ENCODE data around the gene BIN1. TPM values are rescaled to one million over a fixed set of nuclear protein-coding genes. Genes with fewer than 3 reads are reported as not detected.

Gene BIN1
- total RNA-seq, 1 donor from 2014 or later: 131 TPM

DNA sequence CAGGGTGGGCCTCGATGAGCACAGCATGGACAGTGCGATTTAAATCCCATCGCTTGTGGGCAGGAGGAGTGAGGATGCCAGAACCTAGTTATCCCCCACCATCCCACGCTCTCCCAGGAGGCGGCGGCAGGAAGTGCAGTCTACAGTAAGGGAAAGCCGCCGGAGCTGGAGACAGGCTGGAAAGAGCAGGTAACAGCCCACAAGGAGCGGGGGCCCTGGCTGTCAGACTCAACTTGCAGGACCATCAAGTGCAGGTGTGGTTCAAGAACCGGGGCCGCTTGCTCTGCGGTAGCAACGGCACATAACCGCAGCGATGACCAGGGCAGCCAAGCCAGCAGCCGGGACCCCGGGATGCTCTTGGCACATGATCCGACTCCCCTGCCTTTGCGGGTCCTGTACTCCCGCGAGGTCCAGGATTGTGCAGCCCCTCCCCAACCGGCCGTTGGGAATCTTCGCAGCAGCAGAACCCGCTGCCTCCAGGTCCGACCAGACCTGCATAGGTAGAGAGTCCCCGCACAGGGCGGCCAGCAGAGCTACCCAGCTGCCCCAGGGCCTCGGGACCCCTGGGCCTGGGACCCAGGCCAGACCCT, 82.1 kb downstream of the BIN1 start:
- DNase-seq (ENCODE audit: low spot score): peak; percentile 34

DNA sequence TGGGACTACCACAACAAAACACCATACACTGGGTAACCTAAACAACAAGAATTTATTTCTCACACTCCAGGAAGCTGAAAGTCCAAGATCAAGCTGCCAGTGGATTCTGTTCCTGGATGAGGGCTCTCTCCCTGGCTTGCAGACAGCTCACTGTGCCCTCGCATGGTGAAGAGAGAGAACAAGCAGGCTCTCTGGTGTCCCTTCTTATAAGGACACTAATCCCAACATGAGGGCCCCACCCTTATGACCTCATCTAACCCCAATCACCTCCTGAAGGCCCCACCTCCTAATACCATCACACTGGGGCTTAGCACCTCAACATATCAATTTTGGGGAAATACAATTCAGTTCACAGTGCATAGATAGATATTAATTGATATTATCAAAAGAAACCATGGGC, 83.5 kb downstream of the BIN1 start:
- no peak for DNase-seq (ENCODE audit: low spot score)

DNA sequence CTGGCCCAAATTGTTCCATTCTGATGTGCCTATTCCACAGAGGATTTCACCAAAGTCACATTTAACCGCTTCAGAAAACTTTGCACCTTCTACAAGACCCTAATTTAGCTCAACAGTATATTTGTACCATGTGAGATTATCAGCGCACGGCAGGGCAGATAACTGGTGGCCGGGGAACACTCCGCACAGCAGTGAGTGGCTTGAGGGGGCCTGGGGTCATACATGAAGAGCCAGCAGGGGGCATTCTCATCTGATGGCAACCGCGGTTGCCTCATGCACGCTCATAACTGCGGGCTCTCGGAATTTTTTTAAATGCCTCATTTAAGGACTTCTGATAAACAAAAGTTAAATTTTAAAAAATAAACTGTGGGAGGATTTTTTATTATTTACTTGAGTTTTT, 84.1 kb downstream of the BIN1 start:
- DNase-seq (ENCODE audit: low spot score): no peak

DNA sequence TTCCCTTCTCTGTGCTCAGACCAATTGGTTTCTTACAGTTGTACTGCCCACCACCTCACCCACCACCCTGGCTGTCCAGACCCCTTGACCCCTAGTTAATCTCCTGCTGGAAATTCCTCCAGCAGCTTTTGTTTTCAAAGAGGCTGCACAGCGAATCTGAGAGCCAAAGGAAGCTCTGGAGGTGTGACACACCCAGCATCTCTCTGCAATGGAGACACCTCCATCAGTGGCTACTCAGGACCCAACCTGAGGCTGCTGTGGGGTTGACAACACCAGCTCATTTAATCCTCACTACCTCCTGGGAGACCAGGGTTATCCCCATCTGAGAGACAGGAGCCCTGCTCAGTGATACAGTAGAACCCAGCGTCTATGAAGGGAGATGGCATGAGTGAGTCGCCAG, 86.4 kb downstream of the BIN1 start:
- DNase-seq (ENCODE audit: low spot score): no peak

DNA sequence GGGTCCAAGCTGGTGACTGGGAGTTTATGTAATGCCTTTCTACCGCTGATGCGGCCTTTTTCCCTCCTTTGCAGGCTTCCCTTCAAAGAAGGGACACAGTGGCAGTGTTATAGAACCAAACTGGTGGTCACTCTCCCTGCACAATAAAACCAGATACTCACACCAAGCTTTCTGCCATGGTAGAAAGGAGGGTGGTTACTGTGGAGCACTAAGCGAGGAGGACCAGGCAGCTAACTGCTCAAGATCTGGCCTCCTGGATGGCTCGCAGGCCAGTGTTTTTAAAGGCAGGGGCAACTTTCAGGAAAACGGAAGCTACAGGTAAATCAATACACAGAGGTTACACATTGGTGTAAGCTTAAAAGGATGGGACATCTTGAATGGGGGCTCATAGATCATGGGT, 89.4 kb downstream of the BIN1 start:
- no peak for DNase-seq (ENCODE audit: low spot score)

DNA sequence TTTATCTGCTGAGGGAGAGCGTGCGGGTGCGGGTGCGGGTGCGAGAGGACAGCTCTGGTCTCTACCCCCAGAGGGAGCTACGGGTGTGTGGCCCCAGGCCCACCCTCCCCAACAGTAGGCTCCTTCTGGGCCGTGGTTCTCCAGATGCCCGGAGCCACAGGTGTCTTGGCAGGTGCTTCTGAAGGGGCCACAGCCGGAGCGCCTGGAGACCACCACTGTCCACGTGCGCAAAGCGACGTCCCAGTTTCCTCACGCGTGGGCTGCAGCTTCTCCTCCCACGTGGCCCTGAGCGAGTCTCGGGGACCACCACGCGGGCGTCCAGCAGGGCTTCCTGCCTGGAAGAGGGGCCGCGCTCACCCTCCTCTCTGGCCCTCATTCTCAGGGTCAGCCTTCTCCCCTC, 90.6 kb downstream of the BIN1 start:
- no peak for DNase-seq (ENCODE audit: low spot score)

DNA sequence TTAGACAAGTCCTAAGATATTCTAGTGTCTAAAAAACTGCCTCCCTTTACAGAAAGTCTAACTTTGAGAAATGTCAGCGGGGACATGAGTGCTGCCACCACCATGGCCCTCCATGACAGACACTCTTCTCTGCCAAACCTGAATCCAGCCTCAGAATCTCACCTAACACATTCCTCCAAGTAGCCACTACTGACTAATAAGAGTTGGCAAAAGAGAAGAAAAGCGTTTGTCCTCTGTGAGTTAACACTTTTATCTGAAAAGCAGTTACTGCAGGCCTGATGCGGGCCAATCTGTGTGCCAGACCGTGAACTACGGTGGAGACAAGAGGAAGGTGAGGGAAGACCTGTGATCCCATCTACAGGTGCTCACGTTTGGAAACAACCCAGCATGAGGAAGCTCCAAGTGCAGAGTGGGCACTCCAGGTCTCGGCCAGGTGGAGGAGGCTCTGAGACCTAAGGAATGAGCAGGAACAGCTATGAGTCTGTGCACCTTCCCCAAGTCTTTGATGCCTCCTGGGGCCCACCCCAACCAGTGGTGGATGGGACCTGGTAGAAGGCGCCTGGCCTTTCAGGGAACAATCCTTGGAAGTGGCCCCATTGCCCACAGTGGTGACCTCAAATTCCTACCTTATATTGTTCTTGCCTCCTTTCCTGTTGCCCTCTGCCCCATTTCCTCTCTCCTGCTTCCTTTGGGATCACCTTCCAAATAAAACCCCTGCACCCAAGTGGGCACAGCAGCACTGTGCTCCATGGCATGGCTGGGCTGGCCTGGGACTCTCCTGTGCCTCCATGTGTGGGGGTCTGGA, 91.6 kb downstream of the BIN1 start:
- DNase-seq (ENCODE audit: low spot score): no peak

DNA sequence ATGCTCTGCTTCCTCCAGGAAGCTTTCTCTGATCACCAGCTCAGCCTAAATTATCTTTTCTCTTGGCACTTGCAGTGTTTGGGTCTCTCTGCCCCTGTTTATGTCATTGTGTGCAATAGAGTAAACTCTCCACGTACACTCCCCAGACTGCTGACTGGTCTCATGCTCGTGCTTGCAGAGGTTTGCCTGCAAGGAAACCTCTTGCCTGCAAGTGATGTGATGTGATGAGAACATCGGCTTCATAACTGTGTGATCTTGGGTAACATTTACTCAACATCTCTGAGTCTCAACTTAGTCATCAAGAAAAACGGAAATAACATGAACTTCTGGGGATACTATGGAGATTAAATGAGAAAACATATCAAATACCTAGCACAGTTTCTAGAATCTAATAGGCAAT, 92.3 kb downstream of the BIN1 start:
- no peak for DNase-seq (ENCODE audit: low spot score)

DNA sequence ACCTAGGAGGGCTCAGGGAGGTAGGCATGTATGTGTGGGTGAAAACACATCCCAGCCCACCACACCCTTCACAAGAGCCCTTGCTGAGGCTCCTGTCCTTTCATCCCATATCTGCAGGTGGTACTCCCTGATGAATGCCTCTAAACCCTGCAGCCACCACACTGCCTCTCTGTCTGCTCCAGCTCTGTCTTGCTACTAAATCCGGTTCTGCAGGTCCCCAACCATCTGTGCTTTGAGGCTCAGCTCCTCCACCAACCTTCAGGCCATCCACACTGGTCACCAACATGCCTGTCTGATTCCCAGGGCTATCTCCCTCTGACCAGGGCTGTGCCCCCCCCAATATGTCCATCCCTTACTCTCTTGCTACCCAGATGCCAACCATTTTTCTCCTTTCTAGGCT, 92.7 kb downstream of the BIN1 start:
- no peak for DNase-seq (ENCODE audit: low spot score)

DNA sequence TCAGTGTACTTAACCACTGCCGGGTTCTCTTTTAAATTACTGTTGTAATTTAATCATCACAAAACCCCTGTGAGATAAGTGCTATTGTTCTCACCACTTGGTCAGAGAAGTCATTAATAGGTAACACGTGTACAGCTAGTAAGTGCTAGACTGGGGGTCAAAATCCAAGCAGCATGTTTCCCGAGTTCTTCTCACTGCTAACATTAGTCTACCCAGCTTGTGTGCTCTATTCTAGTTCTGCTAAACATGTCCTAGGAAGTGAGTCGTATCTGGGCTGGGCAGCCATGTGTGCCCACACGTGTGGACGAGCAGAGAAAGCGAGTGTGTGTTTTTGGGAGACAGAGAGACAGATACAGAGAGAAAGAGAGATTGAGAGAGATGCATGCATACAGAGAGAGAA, 94.1 kb downstream of the BIN1 start:
- no peak for DNase-seq (ENCODE audit: low spot score)

DNA sequence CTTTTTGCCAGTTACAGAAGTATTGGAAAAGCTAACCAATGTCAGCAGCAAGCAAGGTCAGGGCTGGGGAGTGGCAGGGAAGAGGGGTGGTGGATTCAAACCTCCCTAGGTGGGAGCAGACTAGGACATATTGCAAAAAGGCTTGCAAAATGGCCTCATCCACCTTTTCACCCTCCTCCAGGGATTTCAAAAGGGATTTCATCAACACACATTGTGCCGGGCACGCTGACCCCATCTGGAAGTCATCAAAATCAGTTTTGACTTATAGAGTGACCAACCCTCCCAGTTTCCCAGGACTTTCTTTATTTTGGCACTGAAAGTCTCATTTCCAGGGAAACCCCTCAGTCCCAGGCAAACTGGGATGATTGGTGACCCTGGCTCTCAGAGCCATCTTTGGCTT, 94.7 kb downstream of the BIN1 start:
- no peak for DNase-seq (ENCODE audit: low spot score)

DNA sequence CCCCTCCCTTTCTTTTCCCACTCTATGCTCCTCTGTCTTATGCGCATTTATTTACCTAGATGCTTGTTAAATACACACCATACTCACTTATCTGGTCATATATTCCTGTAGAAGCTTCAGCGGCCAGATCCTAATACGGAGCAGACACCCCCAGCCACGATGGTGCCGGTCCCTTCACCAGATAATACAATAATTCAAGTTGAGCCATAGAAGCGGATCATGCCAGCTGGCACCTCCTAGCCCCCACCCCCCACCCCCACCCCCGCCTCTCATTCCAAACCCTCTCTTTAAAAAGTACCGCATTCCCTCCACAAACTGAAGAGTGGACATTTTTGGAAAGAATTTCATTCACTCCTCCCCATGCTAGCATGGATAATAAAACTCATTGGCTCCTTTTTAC, 95.2 kb downstream of the BIN1 start:
- no peak for DNase-seq (ENCODE audit: low spot score)

DNA sequence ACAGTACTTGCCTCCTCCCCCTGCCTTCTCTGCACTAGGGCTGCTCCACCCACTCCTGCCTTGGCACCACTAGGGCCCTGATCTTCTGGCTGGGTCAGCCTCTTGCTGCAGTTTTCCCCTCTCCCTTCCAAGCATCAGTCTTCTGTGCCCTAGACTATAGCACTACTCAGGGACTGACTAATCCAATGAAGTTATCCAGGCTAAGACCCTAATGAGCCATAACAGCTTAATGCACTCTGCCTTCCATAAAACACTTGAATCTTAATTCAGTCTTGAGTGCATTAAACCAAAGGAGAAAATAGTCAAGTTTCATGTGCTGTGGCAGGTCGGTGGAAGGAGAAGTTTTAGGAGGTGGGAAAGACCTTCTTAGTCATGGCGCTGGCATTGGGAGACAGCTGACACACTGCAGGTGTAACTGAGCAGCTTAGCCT, 95.7 kb downstream of the BIN1 start:
- no peak for DNase-seq (ENCODE audit: low spot score)

DNA sequence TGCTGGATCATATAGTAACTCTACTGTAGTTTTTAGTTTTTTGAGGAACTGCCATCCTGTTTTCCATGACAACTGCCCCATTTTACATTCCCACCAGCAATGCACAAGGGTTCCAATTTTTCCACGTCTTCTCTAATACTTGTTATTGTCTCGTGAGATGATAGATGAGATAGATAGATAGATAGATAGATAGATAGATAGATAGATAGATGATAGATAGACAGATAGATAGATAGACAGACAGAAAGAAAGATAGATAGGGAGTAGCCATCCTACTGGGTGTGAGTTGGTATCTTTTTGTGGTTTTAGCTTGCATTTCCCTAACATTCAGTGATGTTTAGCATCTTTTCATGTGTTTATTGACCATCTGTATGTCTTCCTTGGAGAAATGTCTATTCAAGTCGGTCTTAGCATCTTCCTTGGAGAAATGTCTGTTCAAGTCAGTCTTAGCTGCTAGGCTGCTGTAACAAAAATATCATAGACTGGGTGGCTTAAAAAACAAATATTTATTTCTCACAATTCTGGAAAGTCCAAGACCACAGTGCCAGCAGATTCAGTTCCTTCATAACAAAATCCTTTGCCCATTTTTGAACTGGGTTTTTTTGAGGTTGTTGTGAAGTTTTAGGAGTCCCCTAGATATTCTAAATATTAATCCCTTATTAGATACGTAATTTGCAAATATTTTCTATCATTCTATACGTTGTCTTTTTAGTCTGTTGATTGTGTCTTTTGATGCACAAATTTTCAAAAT, 98.5 kb downstream of the BIN1 start:
- no peak for DNase-seq (ENCODE audit: low spot score)

DNA sequence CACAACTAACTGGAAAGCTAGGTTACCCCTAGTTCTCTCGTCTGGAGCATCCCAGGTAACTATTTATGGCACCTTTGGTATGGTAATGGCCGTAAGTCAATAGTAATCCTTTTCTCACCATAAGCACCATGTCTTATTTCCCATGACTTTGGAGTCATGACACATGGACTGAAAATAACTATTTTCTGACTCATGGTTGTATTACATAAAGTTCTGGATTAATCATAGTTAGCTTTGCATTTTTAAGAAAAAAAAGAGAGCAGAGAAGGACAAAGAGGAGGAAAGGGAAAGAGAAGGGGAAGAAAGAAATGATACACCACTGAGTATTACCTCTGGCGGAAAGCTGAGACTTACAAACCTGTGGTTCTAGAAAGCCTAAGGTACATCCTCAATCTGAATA, 99.3 kb downstream of the BIN1 start:
- no peak for DNase-seq (ENCODE audit: low spot score)

DNA sequence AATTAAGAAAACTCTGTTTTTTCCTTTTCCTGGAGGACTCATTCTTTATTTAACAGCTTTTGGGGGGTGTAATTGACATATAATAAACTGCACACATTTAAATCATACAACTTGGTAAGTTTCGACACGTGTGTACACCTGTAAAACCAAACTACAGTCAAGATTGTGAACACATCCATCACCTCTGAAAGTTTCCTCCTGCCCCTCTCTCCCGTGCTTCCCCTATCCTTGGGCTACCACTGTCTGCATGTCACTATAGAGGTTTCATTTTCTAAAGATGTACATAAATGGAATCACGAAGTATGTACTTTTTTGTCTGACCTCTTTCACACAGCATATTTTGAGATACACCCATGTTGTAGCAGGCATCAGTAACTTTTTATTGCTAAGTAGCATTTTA, 100.0 kb downstream of the BIN1 start:
- DNase-seq (ENCODE audit: low spot score): no peak

DNA sequence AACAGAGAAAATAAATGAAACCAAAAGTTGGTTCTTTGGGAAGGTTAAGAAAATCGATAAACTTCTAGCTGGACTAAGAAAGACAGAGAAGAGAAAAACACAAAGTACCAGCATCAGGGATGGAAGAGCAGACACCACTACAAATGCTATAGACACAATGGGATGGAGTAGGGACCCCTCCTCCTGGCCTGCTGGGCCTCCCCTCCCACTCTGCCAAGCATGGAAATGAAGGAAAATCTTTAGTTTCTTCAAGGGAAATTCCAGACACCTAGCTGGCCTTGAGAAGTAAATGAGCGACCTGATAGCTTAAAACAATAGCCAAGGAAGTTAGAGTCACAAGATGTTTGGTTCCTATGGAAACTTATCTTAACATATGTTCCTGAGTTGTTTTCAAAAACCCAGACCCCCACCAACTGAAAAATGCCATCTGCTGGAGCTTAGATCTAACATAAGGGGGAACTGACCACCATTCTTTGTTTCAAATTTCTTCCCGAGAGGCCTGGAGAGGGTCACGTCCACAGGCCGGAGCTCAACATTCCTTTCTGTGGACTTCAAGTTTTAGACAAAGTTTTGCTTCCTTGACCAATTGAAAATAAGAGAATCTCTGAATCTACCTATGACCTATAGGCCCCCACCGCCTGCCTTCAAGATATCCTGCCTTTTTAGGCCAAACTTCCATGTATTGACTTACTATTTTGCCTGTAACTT, 101.9 kb downstream of the BIN1 start:
- no peak for DNase-seq (ENCODE audit: low spot score)

DNA sequence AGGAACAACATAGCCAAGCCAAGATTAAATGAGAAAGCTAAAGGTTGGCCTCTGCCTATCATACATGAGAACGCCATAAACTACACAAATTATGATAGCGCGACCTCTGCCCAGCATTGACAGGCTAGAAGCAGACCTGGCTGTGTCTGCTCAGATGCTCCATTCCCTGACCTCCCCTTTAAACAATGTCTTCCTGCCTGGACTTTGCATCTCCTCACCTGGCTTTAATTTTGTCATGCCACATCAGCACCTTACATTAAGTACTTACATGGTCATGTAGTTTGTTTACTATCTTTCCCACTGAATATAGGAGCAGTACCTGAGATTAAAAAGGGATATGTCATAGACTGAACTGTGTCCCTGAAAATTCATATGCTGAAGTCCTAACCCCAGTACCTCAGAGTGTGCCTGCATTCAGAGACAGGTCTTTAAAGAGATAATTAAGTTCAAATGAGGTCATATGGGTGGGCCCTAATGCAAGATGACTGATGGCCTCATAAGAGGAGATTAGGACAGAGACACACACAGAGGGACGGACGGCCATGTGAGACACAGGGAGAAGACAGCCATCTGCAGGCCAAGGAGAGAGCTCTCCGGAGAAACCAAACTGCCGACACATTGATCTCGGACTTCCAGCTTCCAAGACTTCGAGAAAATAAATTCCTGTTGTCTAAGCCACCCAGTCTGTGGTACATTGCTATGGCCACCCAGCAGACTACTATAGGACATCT, 103.7 kb downstream of the BIN1 start:
- DNase-seq (ENCODE audit: low spot score): no peak

DNA sequence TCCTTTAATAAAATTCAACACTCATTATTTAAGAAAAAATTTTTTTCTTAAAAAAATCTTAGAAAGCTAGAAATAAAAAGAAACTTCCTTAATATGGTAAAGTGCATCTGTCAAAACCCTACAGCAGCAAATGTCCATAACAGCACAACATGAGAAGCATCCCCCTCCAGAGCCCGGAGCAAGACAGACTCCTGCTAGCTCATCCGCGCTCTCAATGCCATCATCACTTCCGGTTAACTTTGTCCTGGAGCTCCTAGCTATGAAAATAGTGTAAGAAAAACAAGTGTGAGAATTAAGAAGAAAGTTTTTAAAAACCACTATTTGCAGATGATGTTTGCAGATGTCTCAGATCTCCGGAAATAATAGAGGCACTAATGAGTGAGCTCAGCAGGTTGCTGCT, 105.2 kb downstream of the BIN1 start:
- DNase-seq (ENCODE audit: low spot score): no peak

DNA sequence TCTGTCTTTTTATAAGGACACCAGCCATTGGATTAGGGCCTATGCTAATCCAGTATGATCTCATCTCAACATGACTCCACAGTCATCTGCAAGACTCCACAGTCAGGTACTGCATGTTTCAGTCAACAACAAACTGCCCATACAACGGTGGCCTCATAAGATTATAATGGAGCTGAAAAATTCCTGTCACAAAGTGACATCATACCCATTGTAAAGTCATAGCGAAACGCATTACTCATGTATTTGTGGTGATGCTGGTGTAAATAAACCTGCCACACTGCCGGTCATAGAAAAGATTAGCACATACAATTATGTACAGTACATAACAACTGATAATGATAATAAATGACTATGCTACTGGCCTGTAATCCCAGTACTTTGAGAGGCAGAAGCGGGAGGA, 106.0 kb downstream of the BIN1 start:
- DNase-seq (ENCODE audit: low spot score): no peak

DNA sequence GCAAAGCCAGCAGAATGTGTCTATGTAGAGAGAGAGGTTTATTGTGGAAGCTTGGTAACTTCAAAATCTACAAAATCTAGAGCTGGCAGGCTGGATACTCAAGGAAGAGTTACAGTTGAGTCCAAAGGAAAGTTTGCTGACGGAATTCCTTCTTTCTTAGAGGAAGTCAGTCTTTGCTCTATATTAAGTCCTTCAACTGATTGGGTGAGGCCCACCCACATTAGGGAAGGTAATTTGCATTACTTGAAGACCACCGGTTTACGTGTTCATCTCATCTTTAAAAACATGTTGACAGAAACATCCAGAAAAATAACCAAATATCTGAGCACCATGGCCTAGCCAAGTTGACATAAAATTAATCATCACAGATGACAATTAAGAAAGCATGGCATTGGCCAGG, 106.8 kb downstream of the BIN1 start:
- DNase-seq (ENCODE audit: low spot score): no peak
